GM18508 (cell line): ENCODE data around the gene NLRP7.
"Not testable (repeated sequence)": the region's sequence is repeated elsewhere in the genome, so short reads cannot be mapped to it uniquely, and the experiment has no call there.

Experiments used
- ATAC-seq: cut with Tn5 transposase; IDR thresholded peaks from one replicate; pipeline ENCODE4 v1.9.1; 2021; ENCODE audit warnings: moderate number of reproducible peaks; ENCODE audit not compliant: insufficient read depth, unreplicated experiment

The NLRP7 gene

GRCh38 chr19:54947381-54947780 is at the start of gene NLRP7:
Gene NLRP7, minus strand, starts transcription at chr19:54947530.
- ATAC-seq, result no peak

GRCh38 chr19:54995561-54995960 is 48.2 kb upstream of the NLRP7 start:
- no peak for ATAC-seq

GRCh38 chr19:54989531-54989930 is 42.2 kb upstream of the NLRP7 start:
- not testable (repeated sequence) for ATAC-seq

- ATAC-seq, result not testable (repeated sequence)
These were observed 35.2 kb upstream of the NLRP7 start for GRCh38 chr19:54982562-54982961.

GRCh38 chr19:54973229-54974090 is 26.1 kb upstream of the NLRP7 start:
- not testable (repeated sequence) for ATAC-seq

GRCh38 chr19:54971446-54971845 is 24.1 kb upstream of the NLRP7 start:
- not testable (repeated sequence) for ATAC-seq

- ATAC-seq, result no peak
These were observed 22.3 kb upstream of the NLRP7 start for GRCh38 chr19:54969647-54970046.

- no peak for ATAC-seq
These were observed 20.3 kb upstream of the NLRP7 start for GRCh38 chr19:54967611-54968010.

- not testable (repeated sequence) for ATAC-seq
These were observed 17.7 kb upstream of the NLRP7 start for GRCh38 chr19:54965055-54965454.

GRCh38 chr19:54959840-54960239 is 12.5 kb upstream of the NLRP7 start:
- ATAC-seq, result no peak

GRCh38 chr19:54955376-54955775 is 8.0 kb upstream of the NLRP7 start:
- no peak for ATAC-seq

GRCh38 chr19:54953345-54953713 is 6.0 kb upstream of the NLRP7 start:
- not testable (repeated sequence) for ATAC-seq

GRCh38 chr19:54952591-54953344 is 5.4 kb upstream of the NLRP7 start:
- ATAC-seq, result no peak

- not testable (repeated sequence) for ATAC-seq
These were observed 3.2 kb upstream of the NLRP7 start for GRCh38 chr19:54950580-54950979.

- ATAC-seq, result no peak
These were observed 2.1 kb upstream of the NLRP7 start for GRCh38 chr19:54949412-54949811.

GRCh38 chr19:54943772-54944361 is 3.5 kb downstream of the NLRP7 start:
- ATAC-seq, result not testable (repeated sequence)

- ATAC-seq, result not testable (repeated sequence)
These were observed 7.8 kb downstream of the NLRP7 start for GRCh38 chr19:54939538-54939937.

GRCh38 chr19:54938906-54939305 is 8.4 kb downstream of the NLRP7 start:
- ATAC-seq, result no peak

GRCh38 chr19:54937926-54938325 is 9.4 kb downstream of the NLRP7 start:
- no peak for ATAC-seq

- ATAC-seq, result no peak
These were observed 19.0 kb downstream of the NLRP7 start for GRCh38 chr19:54928299-54928698.

- no peak for ATAC-seq
These were observed 24.1 kb downstream of the NLRP7 start for GRCh38 chr19:54923276-54923675.
